Measurements from ENCODE around the gene RBFOX2.
A peak's percentile ranks its signal among the peaks of the same experiment; 100 is the strongest.
"Not testable (repeated sequence)": the region's sequence is repeated elsewhere in the genome, so short reads cannot be mapped to it uniquely, and the experiment has no call there.

RBFOX2 gene

GRCh38 chr22:36028646-36029405 lies at the start of gene RBFOX2:
TSS of gene RBFOX2 (minus strand) at chr22:36028824. CDS start at chr22:36028425, 399 bp downstream.
- peak; percentile 36 for DNase-seq

- no peak for DNase-seq
Observed at GRCh38 chr22:36077271-36077670, 48.6 kb upstream of the RBFOX2 start.

- DNase-seq, result no peak
Observed at GRCh38 chr22:36075724-36076123, 47.1 kb upstream of the RBFOX2 start.

GRCh38 chr22:36075230-36075629 lies 46.6 kb upstream of the RBFOX2 start:
- no peak for DNase-seq

GRCh38 chr22:36073476-36073875 lies 44.9 kb upstream of the RBFOX2 start:
- no peak for DNase-seq

- not testable (repeated sequence) for DNase-seq
Observed at GRCh38 chr22:36070645-36071044, 42.0 kb upstream of the RBFOX2 start.

GRCh38 chr22:36069368-36069767 lies 40.7 kb upstream of the RBFOX2 start:
- DNase-seq, result no peak

- no peak for DNase-seq
Observed at GRCh38 chr22:36068776-36069344, 40.2 kb upstream of the RBFOX2 start.

GRCh38 chr22:36067235-36067558 lies 38.6 kb upstream of the RBFOX2 start:
- no peak for DNase-seq

GRCh38 chr22:36065775-36066544 lies 37.3 kb upstream of the RBFOX2 start:
- DNase-seq, result peak; percentile 41

GRCh38 chr22:36065462-36065774 lies 36.8 kb upstream of the RBFOX2 start:
- no peak for DNase-seq

- DNase-seq, result no peak
Observed at GRCh38 chr22:36064358-36064757, 35.7 kb upstream of the RBFOX2 start.

- DNase-seq, result no peak
Observed at GRCh38 chr22:36056980-36057379, 28.4 kb upstream of the RBFOX2 start.

GRCh38 chr22:36055376-36056295 lies 27.0 kb upstream of the RBFOX2 start:
- no peak for DNase-seq

- DNase-seq, result not testable (repeated sequence)
Observed at GRCh38 chr22:36054446-36054845, 25.8 kb upstream of the RBFOX2 start.

GRCh38 chr22:36053242-36054147 lies 24.9 kb upstream of the RBFOX2 start:
- DNase-seq, result no peak

GRCh38 chr22:36052505-36052941 lies 23.9 kb upstream of the RBFOX2 start:
- DNase-seq, result no peak

- no peak for DNase-seq
Observed at GRCh38 chr22:36049678-36049997, 21.0 kb upstream of the RBFOX2 start.

- DNase-seq, result no peak
Observed at GRCh38 chr22:36048911-36049677, 20.5 kb upstream of the RBFOX2 start.

GRCh38 chr22:36044517-36044916 lies 15.9 kb upstream of the RBFOX2 start:
- DNase-seq, result not testable (repeated sequence)

GRCh38 chr22:36042240-36042639 lies 13.6 kb upstream of the RBFOX2 start:
- DNase-seq, result no peak
